ENCODE measurements around the gene KMO.

GRCh38 chr1:241614572-241614971 is 82.4 kb downstream of the KMO start:
- TF ChIP-seq EZH2phosphoT487 (IDR thresholded peaks at IDR 0.05; ENCODE audit: insufficient read depth, low read depth) (no peak), EZH2 (IDR thresholded peaks at IDR 0.05; ENCODE audit: insufficient read depth, poor library complexity, severe bottlenecking) (no peak)
